HG03108 (cell line): ENCODE measurements around the gene HTR1A.

ENCODE experiments used
- ATAC-seq: cut with Tn5 transposase; IDR thresholded peaks from one replicate; pipeline ENCODE4 v1.9.1; 2021; ENCODE audit warnings: moderate library complexity; ENCODE audit not compliant: unreplicated experiment

The HTR1A gene

GRCh38 chr5:63962279-63962678 lies at the start of gene HTR1A:
Gene HTR1A (minus strand): TSS chr5:63962445. CDS start chr5:63961719, 726 bp downstream.
- ATAC-seq = no peak

- no peak for ATAC-seq
These were observed 41.7 kb upstream of the HTR1A start for GRCh38 chr5:64003966-64004365.

GRCh38 chr5:64000096-64000495 lies 37.9 kb upstream of the HTR1A start:
- no peak for ATAC-seq

GRCh38 chr5:63987053-63987452 lies 24.8 kb upstream of the HTR1A start:
- no peak for ATAC-seq

- ATAC-seq = no peak
These were observed 19.6 kb upstream of the HTR1A start for GRCh38 chr5:63981864-63982263.

- no peak for ATAC-seq
These were observed 1.7 kb upstream of the HTR1A start for GRCh38 chr5:63963926-63964325.

GRCh38 chr5:63963080-63963735 lies 963 bp upstream of the HTR1A start:
- ATAC-seq = no peak

GRCh38 chr5:63961598-63962161 lies 565 bp downstream of the HTR1A start:
- no peak for ATAC-seq

- no peak for ATAC-seq
These were observed 1.1 kb downstream of the HTR1A start for GRCh38 chr5:63961125-63961597.

GRCh38 chr5:63960646-63961045 lies 1.6 kb downstream of the HTR1A start:
- no peak for ATAC-seq

GRCh38 chr5:63959177-63959982 lies 2.9 kb downstream of the HTR1A start:
- no peak for ATAC-seq

GRCh38 chr5:63958654-63959053 lies 3.6 kb downstream of the HTR1A start:
- no peak for ATAC-seq

GRCh38 chr5:63957617-63958016 lies 4.6 kb downstream of the HTR1A start:
- ATAC-seq = no peak

GRCh38 chr5:63953217-63953616 lies 9.0 kb downstream of the HTR1A start:
- ATAC-seq = no peak

GRCh38 chr5:63935103-63935502 lies 27.1 kb downstream of the HTR1A start:
- ATAC-seq = no peak

GRCh38 chr5:63931836-63932235 lies 30.4 kb downstream of the HTR1A start:
- no peak for ATAC-seq

GRCh38 chr5:63928451-63928850 lies 33.8 kb downstream of the HTR1A start:
- no peak for ATAC-seq

- ATAC-seq = no peak
These were observed 38.3 kb downstream of the HTR1A start for GRCh38 chr5:63923914-63924313.

GRCh38 chr5:63919763-63920478 lies 42.3 kb downstream of the HTR1A start:
- ATAC-seq = no peak

GRCh38 chr5:63916786-63917185 lies 45.5 kb downstream of the HTR1A start:
- no peak for ATAC-seq

GRCh38 chr5:63911871-63912270 lies 50.4 kb downstream of the HTR1A start:
- no peak for ATAC-seq
